HL-60 (cell line): Measurements from ENCODE around the gene LURAP1L.

Experiments
- CTCF ChIP-seq: IDR thresholded peaks from one replicate; pipeline ENCODE4 v1.5.1; 2011; ENCODE audit warnings: low read length, control low read depth, inconsistent platforms; ENCODE audit not compliant: insufficient read depth
- GABPA ChIP-seq: IDR thresholded peaks from 2 replicates; pipeline ENCODE4 v1.6.1; 2012; ENCODE audit warnings: low read depth
- POLR2AphosphoS5 ChIP-seq: IDR thresholded peaks from 2 replicates; pipeline ENCODE4 v1.6.1; 2012; ENCODE audit warnings: low read depth
- REST ChIP-seq: IDR thresholded peaks from 2 replicates; pipeline ENCODE4 v1.6.1; 2012; ENCODE audit warnings: low read depth; ENCODE audit not compliant: insufficient replicate concordance

GRCh38 chr9:12790001-12790400, 15.2 kb downstream of the LURAP1L start:
- TF ChIP-seq GABPA = no peak
- TF ChIP-seq POLR2AphosphoS5 = no peak
- TF ChIP-seq CTCF = no peak
- TF ChIP-seq REST = no peak
